Middle frontal gyrus (tissue), 1 donor: ENCODE measurements around the gene CREM.

Experiments used
- DNase-seq: peaks from one replicate; pipeline ENCODE4 v3.0.0-alpha.2; 2015; ENCODE audit warnings: low spot score; ENCODE audit errors: extremely low spot score

Gene CREM

DNA sequence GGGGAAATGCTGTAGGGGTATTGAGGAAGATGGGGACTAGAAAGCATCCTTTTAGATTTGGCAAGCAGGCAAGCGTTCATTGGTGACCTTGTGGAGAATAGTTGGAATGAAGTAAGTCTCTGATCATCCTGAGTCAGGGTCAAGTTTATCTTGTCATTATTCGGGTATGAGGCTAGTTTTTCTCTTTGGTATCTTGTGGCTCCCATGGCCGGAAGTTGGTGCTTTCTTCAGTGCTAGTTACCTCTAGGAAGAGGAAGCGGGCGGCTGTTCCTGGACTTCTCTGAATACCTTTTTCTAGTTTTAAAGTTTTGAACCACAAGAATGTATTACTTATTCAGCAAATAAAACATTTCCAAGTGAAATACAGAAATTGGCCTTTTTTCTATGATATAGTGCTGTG is 9.2 kb downstream of the CREM start:
- DNase-seq: no peak

DNA sequence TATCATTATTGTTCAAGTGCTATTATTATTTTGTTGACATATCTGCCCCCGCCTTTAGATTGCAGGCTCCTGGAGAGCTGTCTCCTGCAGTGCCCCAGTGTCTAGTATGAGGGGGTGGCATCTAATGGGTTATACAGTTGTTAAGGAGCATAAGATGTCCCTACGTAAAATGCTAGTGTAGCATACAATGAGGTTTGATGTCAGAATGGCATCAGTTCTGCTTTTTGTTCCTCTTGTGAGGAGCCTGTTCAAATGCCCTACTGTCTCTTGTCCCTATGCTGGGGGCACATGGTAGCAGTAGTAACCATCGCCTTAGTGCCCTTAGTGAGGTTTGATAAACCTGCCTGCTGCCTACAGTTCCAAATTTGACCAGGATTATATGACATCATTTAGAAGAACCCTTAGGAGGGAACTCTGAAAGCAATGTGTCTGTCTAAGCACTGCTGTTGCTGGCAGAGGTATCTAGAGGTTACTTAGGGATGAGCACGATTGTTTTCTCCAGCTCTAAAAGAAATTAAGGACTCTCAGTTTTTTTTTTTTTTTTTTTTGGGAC is 9.7 kb downstream of the CREM start:
- DNase-seq: no peak

DNA sequence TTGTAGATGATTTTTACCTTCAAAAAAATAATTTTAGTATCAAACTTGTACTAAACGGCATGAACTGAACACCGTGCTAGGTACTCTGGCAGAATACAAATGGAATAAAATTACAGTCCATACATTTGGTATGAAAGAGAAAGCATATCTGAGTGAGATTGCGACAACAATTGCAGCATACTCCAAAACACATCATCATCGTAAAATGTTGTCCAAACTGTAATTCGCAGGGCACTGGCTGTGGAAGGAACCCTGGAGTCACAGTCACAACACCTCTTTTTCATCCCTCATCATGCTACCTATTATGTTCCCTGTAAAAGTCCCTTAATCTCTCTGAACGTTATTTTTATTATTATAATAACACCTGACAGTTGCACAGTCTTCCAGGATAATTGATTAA is 13.5 kb downstream of the CREM start:
- DNase-seq: no peak

DNA sequence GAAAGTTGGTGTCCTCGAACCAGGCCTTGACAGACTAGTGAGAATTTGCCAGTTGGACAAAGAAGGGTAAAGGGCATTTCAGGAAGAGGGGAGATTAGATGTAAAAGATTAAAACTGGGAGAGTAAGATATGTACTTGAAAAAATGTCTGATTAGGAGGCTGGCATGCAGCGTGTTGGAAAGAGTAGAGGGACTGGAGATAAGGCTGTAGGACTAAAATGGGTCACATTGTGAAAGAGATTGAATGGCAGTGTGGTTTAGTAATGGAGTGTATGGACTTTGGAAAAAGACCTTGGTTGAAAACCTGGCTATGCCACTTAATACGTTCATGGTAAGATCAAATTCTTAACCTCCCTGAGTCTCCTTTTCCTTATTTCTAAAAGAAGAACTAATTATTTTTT is 14.1 kb downstream of the CREM start:
- DNase-seq: no peak

DNA sequence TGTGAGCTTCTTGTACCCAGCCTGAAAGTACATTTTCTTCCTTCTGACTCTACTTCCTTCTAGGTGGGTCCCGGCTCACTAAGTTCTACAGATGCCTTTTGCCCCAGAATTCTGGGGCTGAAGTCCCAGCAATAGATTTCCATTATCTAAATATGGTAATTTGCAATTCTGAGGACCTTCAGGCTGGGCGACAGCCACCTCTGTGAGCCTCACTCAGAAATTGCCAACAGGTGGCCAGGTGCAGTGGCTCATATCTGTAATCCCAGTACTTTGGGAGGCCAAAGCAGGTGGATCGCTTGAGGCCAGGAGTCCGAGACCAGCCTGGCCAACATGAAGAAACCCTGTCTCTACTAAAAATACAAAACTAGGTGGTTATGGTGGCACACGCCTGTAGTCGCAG is 23.7 kb downstream of the CREM start:
- no peak for DNase-seq

DNA sequence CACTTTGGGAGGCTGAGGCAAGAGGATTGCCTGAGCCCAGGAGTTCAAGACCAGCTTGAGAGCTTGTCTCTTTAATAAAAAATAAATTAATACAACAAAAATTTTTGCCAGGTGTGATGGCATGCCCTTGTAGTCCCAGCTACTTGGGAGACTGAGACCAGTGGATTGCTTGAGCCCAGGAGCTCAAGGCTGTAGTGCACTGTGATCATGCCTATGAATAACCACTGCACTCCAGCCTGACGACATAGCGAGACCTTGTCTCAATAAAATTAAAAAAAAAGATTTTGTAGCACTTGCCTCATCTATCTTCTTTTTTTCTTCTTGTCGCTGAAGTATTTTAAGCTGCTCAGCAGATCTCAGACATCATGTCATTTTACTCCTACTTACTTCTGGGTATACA is 26.3 kb downstream of the CREM start:
- DNase-seq: no peak

DNA sequence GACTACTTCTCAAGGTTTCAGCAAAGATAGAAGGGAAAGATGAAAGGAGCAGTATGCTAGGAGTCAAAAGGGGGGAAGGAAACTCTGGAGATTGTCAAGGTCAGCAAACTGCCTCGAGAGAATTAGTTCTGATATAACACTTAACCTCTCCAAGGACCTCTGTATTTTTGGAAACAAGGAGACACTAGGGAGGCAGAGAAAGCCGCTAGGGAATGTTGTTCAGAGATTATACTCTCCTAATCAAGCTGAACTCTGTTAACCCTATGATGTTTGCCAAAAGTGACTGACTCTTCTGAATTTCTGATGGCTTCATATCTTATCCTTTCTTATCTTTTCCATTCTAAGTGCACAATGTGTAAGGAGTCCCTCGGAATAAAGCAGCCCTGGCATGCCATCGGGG is 27.1 kb downstream of the CREM start:
- DNase-seq: no peak

DNA sequence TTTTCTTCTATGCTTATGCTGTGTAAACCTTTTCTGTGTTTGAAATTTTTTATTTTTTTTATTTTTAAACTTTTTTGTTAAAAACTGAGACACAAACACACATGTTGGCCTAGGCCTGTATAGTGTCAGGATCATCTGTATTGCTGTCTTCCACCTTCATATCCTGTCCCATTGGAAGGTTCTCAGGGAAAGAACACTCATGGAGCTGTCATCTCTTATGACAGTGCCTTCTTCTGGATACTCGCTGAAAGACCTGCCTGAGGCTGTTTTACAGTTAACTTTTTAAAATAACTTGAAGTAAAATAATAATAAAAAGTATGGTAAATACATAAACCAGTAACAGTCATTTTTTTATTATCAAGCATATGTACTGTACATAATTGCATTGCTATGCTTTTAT is 34.1 kb downstream of the CREM start:
- no peak for DNase-seq

DNA sequence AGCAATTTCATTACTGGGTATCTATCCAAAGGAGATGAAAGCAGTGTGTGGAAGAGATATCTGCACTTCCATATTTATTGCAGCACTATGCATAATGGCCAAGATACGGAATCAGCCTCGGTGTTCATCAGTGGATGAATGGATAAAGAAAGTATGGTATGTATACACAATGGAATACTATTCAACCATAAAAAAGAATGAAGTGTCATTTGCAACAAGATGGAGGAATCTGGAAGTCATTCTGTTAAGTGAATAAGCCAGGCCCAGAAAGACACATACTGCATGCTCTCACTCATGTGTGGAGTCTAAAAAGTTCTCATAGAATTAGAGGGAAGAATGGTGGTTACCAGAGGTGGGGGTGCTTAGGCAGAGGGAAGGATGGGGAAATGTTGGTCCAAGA is 35.3 kb downstream of the CREM start:
- DNase-seq: no peak

DNA sequence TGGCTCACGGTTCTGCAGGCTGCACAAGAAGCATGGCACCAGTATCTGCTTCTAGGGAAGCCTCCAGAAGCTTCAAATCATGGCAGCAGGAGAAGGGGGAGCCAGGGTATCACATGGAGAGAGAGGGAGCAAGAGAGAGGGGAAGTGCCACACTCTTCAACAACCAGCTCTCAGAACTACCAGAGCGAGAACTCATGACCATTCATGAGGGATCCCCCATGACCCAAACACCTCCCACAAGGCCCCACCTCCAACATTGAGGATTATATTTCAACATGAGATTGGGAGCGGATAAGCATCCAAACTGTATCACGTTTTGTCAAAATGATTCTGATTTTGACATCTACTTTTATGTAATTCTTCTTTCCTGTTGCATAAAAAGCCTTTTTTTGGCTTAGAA is 38.5 kb downstream of the CREM start:
- DNase-seq: no peak

DNA sequence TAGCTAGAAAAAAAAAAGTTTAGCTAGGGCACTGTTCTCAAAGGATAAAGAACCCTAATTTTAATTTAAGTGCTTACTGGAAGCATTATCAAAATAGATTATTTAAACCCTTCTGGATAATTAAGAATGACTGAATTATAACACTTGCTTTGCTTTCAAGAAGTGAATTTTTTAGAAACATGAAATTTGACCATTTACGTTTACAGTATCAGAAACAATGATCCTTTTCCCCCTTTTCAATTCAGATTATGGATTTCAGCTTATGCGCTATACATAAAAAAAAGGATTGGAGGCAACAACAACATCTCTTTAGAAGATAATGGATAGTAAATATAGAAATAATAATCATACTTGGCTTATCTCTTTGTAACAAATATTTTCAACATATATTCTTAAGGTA is 39.2 kb downstream of the CREM start:
- no peak for DNase-seq

DNA sequence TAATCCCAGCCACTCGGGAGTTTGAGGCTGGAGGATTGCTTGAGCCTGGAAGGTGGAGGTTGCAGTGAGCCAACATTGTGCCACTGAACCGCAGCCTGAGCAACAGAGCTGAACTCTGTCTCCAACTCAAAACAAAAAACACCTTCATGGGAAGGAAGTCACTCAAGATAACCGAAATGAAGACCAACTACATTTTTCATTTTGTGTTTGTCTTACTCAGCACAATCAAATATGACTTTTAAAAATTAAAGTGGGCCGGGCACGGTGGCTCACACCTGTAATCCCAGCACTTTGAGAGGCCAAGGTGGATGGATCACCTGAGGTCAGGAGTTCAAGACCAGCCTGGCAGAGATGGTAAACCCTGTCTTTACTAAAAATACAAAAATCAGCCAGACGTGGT is 40.0 kb downstream of the CREM start:
- DNase-seq: no peak

DNA sequence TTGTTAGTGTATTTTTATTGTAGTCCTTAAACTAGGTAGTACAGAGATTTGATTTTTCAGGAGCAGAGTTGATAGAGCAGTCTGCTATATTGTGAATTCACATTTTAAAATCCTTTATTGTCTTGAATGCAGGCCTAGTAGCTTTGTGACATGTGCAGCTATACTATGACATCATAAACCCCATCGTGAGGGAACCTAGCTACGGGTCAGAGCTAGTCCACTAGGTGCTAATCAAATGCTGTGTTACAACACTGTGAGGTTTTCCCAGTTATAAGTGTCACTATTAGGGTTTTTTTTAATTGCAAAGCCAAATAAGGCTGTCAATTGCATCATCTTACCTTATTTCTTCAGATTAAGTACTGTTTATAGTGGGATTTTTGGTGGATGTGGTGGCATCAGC is 40.7 kb downstream of the CREM start:
- DNase-seq: no peak

DNA sequence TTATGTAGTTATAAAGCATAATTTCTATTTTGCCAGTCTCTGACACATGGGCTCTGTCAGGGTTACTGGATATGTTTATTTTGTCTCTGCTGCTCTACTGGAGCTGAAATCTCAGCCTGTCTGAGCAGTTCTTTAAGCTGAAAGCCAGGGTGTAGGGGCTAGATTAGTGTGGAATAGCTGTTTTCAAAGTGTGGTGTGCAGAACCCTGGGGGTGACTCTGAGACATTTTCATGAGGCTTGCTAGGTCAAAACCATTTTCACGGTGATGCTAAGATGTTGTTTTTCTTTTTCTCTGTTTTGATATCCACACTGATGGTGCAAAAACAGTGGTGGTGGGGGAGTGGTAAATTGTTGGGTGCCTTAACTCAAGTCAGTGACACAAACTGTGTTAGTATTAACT is 45.5 kb downstream of the CREM start:
- no peak for DNase-seq

DNA sequence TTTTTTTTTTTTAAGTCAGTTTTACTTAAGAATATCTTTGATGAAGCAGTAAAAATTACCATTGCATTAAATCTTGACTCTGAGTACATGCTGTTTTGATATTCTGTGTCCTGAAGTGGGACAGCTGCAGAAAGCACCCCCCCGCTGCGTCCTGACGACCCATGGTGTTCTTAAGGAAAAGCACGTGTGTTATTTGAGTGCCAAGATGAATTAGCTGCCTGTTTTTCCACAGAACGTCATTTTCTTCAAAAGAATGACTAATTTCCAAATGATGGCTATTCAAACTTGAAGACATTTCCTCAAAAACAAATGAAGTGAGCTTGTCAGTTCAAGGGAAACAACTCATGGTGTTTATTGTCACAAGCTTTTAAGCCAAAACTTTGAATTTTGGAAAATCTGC is 45.9 kb downstream of the CREM start:
- no peak for DNase-seq

DNA sequence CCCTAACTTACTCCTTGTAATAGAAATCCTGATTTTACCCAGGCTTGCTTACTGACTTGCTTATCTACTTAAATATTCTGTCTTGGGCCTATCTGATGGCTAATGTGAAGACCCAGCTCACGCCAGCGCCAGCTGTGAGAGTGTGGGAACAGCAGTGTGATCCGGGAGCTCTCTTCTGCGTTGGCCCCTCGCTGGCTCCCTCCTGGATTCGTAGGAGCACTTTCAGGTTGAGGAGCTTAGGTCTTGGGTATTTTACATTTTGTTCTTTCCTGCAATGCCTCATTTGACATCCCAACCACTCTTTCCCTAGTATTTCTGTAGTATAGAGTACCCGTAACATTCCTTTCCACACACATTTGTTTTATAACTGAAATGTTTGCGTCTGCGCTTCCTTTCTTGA is 51.7 kb downstream of the CREM start:
- DNase-seq: no peak

DNA sequence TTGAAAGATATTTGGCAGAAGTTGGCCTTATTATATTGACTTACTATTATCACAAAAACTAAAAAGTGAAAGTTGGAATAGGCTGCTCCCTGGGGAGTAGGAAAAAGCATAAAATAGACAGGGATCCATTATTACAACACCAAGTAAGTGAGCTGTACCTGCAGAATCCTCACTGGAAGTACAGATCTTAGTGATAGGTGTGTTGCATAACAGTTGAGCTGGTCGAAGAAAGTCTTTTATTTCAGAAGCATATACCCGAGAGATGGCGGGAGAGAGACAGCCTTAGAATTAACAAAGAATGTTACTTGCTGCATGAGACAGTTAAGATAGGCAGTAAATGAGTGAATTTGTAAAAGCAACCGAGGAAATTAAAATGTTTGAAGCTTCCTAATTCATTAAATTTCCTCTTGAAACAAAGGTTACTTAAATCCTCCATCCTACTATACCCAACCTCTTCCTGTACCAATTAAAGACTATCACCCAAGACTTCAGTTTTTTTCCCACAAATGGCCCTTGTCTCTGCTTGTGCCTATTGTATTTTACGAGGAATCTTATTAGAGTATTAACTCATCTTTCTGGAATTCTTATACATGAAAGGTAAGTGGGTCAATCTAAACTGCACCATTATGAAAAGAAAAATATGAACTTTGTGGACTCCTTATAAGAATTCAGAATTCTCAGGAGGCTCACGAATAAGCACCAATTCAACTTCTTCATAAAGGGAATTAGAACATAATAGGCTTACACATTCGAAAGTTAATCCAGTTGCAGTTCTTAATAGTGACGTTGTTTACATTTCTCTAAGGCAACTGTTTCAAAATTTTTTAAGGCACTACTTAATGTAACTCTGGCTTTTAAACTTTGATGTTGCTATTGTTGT is 56.2 kb downstream of the CREM start:
- DNase-seq: no peak

DNA sequence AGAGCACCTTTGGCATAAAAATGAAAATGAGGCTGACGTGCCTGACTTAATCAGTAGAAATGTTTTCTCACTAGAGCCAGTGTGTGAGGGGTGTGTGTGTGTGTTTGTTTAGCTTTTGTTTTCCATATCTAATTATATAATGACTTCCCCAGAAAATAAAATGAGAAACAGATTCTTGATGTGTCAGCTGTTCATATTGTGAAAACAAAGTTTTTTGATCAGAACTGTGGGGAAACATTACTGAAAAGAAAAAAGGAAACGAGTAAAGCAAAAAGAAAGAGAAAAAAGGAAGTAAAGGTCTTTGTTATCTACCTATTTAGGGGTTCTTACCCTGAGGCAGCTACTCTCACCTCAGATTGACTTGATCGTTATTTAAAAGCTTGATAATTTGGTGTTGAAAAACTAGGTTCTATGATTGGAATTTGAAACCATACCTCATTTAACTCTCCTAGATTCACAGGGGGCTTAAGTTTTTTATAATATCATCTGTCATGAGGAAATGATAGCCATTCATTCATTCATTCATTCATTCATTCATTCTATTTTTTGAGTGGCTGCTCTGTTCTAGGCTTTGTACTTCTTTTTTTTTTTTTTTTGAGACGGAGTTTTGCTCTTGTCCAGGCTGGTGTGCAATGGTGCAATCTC is 58.0 kb downstream of the CREM start:
- no peak for DNase-seq

DNA sequence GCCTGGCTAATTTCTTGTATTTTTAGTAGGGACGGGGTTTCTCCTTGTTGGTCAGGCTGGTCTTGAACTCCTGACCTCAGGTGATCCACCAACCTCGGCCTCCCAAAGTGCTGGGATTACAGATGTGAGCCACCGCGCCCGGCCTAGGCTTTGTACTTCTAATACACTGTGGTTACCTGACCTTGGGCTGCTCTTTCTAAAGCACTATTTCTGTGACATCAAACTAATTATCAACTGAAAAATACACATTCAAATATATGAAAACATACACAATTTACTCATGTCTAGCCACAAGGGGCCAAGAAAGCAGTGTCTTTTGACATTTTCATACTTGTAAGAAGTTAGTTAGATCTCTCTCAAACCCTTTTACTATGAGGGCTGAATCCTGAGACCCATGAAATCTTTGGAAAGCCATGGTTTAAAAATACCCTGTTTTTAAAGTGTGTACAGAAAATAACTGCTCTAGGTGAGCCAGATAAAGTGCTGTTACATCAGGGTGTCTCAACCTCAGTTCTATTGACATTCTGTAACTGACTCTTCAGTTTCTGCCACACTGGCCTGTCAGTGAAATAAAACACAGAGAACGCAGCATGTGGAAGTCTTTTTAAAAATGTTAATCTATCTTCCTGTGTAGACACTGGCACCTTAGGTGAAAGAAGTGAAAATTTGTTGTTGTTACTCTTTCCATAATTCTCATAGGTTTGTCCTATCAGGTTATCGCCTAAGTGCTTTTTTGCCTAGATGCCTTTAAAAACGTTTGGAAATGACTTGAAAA is 58.8 kb downstream of the CREM start:
- no peak for DNase-seq

DNA sequence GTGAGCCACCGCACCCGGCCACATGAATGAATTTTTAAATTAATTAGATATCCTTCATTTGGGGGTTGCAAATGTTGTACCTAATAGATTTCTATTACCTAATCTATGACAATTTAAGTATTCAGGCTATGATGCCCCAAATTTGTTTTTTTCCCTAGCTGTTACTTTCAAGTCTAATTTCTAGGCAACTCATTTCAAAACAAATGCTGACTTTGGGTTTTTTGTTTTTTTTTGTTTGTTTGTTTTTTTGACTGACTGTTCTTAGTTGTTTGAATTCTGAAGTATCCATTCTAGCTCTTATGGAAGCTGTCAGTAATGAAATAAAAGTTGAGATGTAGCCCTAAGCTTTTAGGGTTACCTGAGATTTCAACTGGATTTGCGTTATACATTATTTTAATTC is 62.3 kb downstream of the CREM start:
- DNase-seq: no peak

DNA sequence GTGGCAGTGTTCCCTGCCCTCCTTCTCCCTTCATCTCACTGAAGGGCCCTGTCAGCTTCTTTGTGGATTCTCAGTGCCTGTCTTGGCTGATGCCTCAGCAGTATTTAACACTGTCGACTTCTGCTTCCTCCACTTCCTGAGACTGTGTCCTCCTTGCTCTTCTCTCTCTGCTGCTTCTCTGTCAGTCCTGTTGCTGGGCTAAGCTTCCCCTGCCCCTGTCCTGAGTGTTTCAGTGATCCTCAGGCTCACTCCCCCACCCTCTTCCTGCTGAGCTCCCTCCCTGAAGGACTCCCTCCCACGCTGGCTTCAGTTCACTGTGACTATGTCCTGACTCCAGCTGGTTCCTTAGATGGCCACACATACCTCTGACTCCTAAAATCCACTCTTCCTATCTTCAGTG is 64.9 kb downstream of the CREM start:
- no peak for DNase-seq

DNA sequence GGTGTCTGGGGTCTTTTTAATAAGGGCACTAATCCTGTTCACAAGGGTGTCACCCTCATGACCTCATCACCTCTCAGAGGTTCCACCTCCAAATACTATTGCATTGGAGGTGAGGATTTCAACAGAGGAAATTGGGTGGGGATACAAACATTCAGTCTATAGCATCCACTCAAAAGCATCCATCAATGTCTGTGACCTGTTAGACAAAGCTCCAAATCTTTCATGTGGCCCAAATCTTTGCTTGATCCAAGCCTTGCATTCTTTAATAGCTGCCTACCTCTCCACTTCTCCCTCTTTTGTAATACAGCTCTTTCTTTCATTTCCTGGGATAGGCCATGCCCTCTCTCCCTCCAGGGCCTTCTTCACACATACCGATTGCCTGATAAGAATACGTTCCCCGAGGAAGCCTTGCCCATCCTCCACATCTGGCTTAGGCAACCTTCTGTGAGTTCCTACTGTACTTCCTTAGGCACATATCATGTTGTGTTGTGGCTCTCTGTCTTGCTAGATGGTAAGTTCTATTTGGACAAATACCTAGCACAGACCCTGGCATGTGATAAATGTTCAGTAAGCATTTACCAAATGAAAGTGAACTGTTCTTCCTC is 66.1 kb downstream of the CREM start:
- no peak for DNase-seq
